HFFc6 (cell line): ENCODE measurements around the gene CCDC60. TPM values are rescaled to one million over a fixed set of nuclear protein-coding genes. Genes with fewer than 3 reads are reported as not detected.
A peak's percentile ranks its signal among the peaks of the same experiment; 100 is the strongest.

Experiments
- DNase-seq: peaks from one replicate; pipeline ENCODE4 v3.0.0-alpha.2; 2018
- H3K27ac Mint-ChIP-seq: 2 replicates; pipeline ENCODE4 v1.8.0; 2020; ENCODE audit warnings: mild to moderate bottlenecking, mixed read lengths
- H3K27me3 Mint-ChIP-seq: 2 replicates; pipeline ENCODE4 v1.8.0; 2021; ENCODE audit warnings: mild to moderate bottlenecking, moderate library complexity, mixed read lengths; ENCODE audit not compliant: insufficient read depth
- H3K36me3 Mint-ChIP-seq: 2 replicates; pipeline ENCODE4 v1.8.0; 2021; ENCODE audit warnings: low read depth, mixed read lengths
- H3K4me1 Mint-ChIP-seq: 2 replicates; pipeline ENCODE4 v1.8.0; 2020; ENCODE audit warnings: low read depth, mixed read lengths
- H3K4me3 Mint-ChIP-seq: 2 replicates; pipeline ENCODE4 v1.8.0; 2020; ENCODE audit warnings: mild to moderate bottlenecking, moderate library complexity, mixed read lengths
- H3K9me3 Mint-ChIP-seq: 2 replicates; pipeline ENCODE4 v1.8.0; 2020; ENCODE audit warnings: mild to moderate bottlenecking, mixed read lengths
- total RNA-seq, 6 experiments: library from RNA; stranded (reverse); fragmentation: NEBNext Ultra II Directional; extraction: Animal tissue kit (Norgen Biotek cat#: 25700); gene quantifications; 2 replicates in 1 of 6; 3 replicates in 5 of 6; pipeline ENCODE4 v1.2.3, GENCODE V29; 2021
- TF ChIP-seq, protein P1 (sequence below): fragments of 200-600 bp; sonication (generic); IDR thresholded peaks from 2 replicates; pipeline ENCODE4 v1.5.0; 2021; ENCODE audit warnings: antibody characterized with exemption, mild to moderate bottlenecking

The CCDC60 gene
- total RNA-seq, 6 experiments from 2014 or later, result not detected

- Mint-ChIP-seq H3K4me3 (no peak overlapping the region), H3K27ac (no peak overlapping the region), H3K9me3 (no peaks in the 10 kb centered on the region), H3K4me1 (no peaks in the 10 kb centered on the region), H3K27me3 (peaks cover 1% of the 10 kb centered on the region), H3K36me3 (no peaks in the 10 kb centered on the region)
- DNase-seq, result no peak
- TF ChIP-seq, protein P1, sequence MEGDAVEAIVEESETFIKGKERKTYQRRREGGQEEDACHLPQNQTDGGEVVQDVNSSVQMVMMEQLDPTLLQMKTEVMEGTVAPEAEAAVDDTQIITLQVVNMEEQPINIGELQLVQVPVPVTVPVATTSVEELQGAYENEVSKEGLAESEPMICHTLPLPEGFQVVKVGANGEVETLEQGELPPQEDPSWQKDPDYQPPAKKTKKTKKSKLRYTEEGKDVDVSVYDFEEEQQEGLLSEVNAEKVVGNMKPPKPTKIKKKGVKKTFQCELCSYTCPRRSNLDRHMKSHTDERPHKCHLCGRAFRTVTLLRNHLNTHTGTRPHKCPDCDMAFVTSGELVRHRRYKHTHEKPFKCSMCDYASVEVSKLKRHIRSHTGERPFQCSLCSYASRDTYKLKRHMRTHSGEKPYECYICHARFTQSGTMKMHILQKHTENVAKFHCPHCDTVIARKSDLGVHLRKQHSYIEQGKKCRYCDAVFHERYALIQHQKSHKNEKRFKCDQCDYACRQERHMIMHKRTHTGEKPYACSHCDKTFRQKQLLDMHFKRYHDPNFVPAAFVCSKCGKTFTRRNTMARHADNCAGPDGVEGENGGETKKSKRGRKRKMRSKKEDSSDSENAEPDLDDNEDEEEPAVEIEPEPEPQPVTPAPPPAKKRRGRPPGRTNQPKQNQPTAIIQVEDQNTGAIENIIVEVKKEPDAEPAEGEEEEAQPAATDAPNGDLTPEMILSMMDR, result no peak
Observed at GRCh38 chr12:119410396-119410795, 75.9 kb downstream of the CCDC60 start.

DNA sequence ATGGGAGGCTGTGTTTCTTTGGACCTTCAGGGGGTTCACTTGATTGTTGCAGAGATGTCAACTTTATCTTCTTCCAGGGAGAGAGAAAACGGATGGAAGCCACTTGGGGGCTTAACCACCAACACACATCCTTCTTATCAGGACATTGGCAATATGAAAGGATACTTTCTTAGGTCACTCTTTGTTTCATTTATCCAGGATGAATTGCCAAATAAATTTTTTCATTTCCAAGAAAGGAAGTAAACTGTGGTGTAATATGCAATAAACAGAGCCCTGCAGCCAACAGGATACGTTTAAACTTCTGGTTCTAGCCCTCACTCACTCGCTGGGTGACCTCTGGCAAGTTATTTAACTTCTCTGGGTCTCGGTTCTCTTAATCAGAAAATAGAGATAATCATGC is 77.8 kb downstream of the CCDC60 start:
- Mint-ChIP-seq H3K27me3 (peaks cover 1% of the 10 kb centered on the region), H3K27ac (no peak overlapping the region)
- TF ChIP-seq, protein P1, result no peak

DNA sequence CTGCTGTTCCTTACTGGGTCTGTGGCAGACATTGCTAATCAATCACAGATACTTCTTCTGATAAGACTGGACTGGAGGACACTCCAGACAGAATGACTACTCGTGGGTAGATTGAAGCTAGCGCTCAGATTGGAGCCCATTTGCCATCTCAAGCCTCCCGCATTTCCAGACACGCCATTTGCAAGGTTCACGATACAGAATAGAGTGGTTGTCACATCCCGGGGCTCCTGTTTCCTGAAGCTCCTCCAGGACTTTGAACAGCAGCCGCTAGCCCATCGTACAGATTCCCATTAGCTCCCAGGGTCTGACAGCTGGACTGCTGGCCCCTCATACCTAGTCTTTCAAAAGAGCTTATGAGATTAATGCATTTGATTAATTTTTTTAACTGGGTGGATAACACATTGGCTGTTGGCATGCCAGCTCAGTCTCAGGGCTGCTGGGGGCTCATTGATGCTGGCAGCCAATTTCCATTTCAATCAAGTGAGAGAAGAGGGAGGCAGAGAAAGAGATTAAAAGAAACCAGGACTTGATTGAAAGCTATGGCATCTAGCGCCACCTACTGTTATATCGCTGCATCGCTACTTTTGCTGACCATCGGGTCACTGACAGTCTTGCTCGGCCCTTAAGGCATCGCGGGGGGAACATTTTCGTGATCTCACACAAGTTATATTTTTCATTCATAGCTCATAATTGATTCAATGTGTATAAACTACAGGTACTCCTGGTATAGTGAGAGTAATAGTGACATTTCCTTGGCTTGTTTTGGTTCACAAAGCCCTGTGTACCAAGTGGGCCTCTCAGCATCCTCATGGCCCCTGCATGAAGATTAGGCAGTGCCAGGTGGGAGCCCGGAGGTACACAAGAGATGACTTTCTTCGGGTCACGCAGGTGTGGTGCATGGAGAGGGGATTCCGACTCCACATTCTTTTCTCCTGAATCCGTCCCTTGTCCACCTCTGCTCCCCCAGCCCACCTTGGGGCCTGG is 78.6 kb downstream of the CCDC60 start:
- H3K9me3 Mint-ChIP-seq, result no peaks in the 10 kb centered on the region
- DNase-seq, result peak; percentile 49
- H3K4me3 Mint-ChIP-seq, result no peak overlapping the region
- peaks cover 1% of the 10 kb centered on the region for H3K27me3 Mint-ChIP-seq
- H3K36me3 Mint-ChIP-seq, result no peaks in the 10 kb centered on the region
- TF ChIP-seq, protein P1, result peak; percentile 91
- no peak overlapping the region for H3K27ac Mint-ChIP-seq
- no peaks in the 10 kb centered on the region for H3K4me1 Mint-ChIP-seq

More for the DNA sequence above, 77.8 kb downstream of the CCDC60 start:
- Mint-ChIP-seq H3K4me1 (no peaks in the 10 kb centered on the region), H3K9me3 (no peaks in the 10 kb centered on the region), H3K36me3 (no peaks in the 10 kb centered on the region), H3K4me3 (no peak overlapping the region)
- no peak for DNase-seq

DNA sequence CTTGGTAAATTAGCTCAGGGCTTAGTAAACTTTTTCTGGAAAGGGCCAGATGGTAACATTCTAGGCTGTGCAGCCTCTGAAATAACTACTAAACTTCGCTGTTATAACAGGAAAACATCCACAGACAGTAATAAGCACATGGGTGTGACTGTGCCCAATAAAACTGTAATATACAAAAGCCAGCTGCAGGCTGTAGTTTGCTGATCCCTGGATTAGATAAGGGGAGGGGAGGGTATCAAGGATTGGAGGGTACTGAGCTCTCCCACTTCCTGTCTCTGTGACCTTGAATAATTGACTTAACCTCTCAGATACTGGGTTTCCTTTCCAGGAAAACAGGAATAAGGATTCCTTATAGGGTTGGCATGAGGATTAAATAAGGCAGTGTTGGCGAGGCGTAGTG is 81.2 kb downstream of the CCDC60 start:
- no peaks in the 10 kb centered on the region for H3K4me1 Mint-ChIP-seq
- H3K27me3 Mint-ChIP-seq, result no peaks in the 10 kb centered on the region; the same call in none of the 2 replicates

GRCh38 chr12:119417440-119417839 is 82.9 kb downstream of the CCDC60 start:
- no peak overlapping the region for H3K4me3 Mint-ChIP-seq
- no peaks in the 10 kb centered on the region for H3K4me1 Mint-ChIP-seq
- no peaks in the 10 kb centered on the region for H3K36me3 Mint-ChIP-seq
- H3K27me3 Mint-ChIP-seq, result no peaks in the 10 kb centered on the region; the same call in none of the 2 replicates
- no peak for DNase-seq
- no peak overlapping the region for H3K27ac Mint-ChIP-seq
- peaks cover 7% of the 10 kb centered on the region for H3K9me3 Mint-ChIP-seq
- TF ChIP-seq, protein P1, result no peak

More for the DNA sequence above, 81.2 kb downstream of the CCDC60 start:
- no peaks in the 10 kb centered on the region for H3K36me3 Mint-ChIP-seq
- TF ChIP-seq, protein P1, result no peak
- no peak for DNase-seq
- H3K4me3 Mint-ChIP-seq, result no peak overlapping the region
- no peaks in the 10 kb centered on the region for H3K9me3 Mint-ChIP-seq
- H3K27ac Mint-ChIP-seq, result no peak overlapping the region
